Stimulated activated naive CD8-positive, alpha-beta T cell treated with anti-CD3 and anti-CD28 coated beads, Interleukin-15, Interleukin-2, amounts not matched to agents 100 U/mL and 50 U/mL, for 24 hours (primary cell): ENCODE results near the gene NOTCH2.
"Not testable (repeated sequence)": the region's sequence is repeated elsewhere in the genome, so short reads cannot be mapped to it uniquely, and the experiment has no call there.

Source experiments
- ATAC-seq: fragments of 150-1000 bp; cut with Tn5 transposase; one replicate; pipeline ENCODE4 v1.10.0; 2021
- DNase-seq: peaks from one replicate; pipeline ENCODE4 v3.0.0; 2021

Gene NOTCH2

DNA sequence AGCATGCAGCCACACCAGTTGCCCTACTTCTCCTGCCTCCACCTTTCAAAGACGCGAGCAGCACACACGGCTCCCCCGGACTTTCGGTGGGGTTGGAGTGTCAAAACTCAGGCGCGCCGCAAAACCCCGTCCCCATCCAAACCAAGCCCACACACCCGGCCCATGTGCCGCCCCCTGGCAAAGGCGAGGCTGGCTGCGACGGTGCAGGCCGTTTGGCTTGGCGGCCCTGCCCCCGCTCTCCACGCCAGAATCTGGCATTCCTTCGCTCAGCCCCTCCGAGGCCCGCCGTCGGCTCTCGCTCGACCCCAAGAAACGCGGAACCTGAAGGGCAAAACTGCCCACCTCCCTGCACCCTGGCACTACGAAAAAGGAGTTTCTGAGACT is 787 bp downstream of the NOTCH2 start:
- not testable (repeated sequence) for ATAC-seq
- DNase-seq, result peak; percentile 35

DNA sequence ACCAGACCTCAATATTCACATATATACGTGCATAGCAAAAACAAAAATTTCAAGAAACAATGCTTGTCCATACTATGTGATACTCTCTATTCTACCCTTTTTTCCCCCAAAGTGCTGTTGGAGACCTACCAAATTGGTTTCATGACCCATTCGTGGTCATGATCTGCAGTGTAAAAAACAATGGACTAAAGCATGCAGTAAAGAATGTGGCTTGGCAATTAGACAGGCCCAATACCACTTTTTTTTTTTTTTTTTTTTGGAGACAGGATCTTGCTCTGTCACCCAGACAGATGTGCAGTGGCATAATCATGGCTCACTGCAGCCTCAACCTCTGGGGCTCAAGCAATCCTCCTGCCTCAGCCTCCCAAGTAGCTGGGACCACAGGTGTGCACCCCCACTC is 21.3 kb downstream of the NOTCH2 start:
- not testable (repeated sequence) for DNase-seq, ATAC-seq

DNA sequence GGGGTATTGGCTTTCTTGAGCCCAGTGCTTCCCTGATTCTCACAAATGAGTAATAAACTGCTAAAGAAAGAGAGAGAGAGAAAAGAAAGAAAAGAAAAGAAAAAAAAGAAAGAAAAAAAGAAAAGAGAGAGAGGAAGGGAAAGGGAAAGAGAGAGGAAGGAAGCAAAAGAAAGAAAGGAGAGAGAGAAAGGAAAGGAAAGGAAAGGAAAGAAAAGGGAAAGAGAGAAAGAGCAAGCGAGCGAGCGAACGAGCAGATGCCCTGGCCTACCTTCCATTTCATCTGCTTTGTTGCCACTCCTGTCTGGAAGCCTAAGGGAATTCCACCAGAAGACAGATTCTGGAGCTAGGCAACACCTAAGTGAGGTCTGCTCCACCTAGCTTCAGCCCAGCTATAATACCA is 27.7 kb downstream of the NOTCH2 start:
- DNase-seq, ATAC-seq: not testable (repeated sequence)

DNA sequence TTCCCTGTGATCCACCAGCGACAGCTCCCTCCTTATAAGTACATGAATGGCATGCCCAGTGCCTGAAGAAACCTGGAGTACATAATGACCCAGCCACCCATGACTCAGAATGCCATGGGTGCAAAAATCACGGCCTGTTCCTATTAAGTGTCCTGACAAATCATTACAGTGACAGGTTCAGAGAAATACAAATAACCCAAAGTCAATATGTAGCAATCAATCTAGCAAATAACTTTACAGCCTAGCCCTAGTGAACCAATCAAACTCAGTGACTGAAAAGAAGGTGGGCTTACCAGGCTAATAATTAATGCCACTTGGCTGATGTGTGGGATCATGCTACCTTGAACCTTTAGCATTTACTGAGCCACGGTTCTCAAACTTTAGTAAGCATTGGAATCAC is 37.2 kb downstream of the NOTCH2 start:
- ATAC-seq, DNase-seq: not testable (repeated sequence)

DNA sequence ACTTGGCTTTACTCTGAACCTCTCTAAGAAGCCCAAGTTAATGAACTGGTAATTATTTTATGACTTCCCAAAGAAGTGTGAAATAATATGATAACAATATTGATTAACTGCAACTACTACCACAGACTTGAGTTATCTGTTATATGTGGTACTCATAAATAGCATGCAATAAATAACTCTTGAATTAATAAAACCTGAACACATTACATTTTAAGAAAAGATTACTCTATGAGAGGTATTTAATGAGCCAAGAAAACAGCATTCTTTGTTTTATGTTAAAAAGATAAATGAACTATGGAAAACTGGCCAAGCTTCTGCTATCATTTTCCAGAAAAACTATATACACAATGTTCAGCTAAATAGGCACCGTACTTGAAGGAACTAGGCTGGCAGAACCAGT is 45.7 kb downstream of the NOTCH2 start:
- DNase-seq, ATAC-seq: not testable (repeated sequence)

DNA sequence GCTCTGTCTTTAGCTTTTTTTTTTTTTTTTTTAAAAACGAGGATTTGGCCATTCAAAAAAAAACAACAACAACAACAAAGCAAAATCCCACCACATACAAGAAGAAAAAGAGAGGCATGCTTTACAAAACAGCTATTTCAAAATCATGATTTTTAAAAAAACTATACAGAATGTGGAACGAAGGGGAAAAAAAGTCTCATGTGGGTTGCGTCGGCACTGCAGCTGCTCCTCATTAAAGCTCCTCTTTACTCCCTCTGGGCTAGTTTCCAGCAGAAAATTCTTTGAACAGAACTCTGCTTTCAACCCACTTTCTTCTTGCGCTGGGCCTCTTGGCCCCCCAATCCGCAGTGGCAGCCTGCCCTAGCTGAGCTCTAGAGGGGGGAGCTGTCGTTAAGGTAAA is 54.5 kb downstream of the NOTCH2 start:
- not testable (repeated sequence) for ATAC-seq, DNase-seq

DNA sequence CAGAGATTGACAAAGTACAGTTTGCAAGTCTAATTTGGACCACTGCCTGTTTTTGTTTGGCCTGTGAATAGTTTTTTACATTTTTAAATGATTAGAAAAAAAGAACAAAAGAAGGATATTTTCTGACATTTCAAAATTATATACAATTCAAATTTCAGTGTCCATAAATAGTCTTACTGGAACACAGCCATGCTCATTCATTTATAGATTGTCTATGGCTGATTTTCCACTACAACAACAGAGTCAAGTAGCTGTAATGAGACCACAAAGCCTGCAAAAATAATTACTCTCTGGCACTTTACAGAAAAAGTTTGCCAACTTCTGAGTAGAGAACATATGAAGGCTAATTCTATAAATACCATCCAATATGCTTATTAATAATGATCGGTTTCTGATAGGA is 61.1 kb downstream of the NOTCH2 start:
- not testable (repeated sequence) for DNase-seq, ATAC-seq

DNA sequence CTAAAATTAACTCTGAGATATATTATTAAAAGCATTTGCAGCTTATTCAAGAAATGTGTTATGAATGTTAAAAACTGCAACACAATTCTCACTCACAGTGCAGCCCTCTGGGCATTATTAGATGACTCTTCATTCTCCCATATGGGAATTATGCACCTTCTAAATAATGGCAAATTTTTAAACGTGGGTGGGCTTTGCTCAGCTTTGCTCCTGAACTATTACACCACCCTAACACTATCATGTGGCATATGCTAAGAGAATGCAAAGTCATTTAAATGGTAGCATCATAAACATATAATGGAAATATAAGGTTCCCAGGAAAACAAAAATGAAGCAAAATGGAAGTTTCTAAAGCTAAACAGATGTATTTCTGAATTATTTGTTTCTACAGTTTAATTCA is 61.6 kb downstream of the NOTCH2 start:
- not testable (repeated sequence) for ATAC-seq, DNase-seq

DNA sequence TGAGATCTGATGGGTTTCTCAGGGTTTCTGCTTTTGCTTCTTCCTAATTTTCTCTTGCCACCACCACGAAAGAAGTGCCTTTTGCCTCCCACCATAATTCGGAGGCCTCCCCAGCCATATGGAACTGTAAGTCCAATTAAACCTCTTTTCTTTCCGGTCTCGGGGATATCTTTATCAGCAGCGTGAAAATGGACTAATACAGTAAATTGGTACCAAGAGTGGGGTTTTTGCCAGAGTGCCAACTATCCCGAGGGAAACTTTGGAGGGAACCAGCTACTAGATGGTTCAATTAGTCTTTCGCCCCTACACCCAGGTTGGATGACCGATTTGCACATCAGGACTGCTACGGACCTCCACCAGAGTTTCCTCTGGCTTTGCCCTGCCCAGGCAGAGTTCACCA is 68.4 kb downstream of the NOTCH2 start:
- DNase-seq, ATAC-seq: not testable (repeated sequence)

DNA sequence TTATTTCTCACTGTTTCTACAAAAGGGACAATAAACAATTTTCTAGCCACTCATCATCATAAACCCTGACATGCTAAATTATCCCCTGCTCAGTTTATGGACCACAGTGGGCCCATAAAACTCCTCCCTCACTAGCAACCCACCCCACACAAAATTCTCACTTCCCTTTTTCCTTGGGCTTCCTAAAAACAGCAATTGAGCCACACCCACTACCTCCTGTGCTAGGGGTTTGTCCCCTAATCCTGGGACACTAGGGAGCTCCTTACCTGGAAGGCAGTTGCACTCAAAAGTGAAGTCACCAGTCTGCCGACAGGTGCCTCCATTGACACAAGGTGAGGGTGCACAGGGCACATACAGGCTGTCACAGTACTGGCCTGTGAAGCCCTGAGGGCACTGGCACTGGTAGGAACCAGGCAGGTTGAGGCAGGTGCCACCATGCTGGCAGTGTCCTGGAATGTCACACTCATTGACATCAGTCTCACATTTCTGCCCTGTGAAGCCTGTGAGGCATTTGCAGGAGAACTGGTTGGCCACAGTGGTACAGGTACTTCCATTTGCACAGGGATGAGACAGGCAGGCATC is 72.6 kb downstream of the NOTCH2 start:
- not testable (repeated sequence) for DNase-seq, ATAC-seq

DNA sequence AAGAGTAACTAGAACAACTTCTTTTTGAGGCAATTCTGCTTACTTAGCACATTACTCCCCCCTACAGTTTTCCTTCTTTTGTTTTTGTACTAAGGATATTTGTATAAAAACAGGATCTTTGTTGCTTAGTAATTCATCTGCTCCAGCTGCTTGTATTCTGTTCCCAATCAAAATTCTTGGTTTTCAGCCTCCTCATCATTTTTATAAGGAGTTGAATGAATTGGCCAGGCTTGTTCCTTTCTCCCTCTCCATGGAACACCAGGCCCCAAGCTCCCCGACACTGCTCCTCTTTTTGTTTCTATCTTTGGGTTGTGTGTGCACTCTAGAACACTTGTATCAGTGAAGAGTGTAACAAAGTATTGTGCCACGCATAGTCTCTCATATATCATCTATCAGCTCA is 73.5 kb downstream of the NOTCH2 start:
- not testable (repeated sequence) for DNase-seq, ATAC-seq

DNA sequence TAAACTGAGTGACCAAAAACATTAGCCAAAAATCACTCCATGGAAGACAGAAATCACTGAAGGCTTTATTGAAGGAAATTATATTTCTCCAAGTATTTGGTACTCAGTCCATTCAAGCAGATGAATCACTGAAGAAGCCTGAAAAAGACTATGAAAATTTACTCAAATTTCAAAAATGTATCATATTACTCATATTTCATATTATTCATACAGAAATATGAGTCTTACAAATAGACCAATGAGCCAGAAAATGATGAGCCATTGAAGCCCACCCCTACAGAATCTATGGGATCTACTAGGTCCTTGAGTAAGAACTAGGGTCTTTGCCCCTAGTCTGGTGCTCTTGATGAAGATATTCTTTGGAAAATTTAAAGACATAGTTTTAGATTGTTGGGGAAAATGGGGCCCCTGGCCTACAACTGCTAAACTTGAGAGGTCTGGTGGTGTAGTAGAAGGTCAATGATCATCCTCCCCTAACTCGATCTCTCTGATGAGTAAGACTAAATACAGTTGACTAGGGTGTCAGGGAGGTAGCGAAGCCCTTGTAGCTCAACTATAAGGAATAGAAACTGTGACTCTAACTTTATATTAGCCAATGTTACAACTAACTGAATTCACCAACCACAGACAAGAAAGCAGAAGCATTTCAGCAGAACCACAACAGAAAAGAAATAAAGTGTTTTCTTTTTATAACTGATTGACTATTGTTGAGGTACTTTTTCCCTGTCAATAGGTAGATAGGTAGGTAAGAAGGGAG is 81.0 kb downstream of the NOTCH2 start:
- DNase-seq, result peak; percentile 10

DNA sequence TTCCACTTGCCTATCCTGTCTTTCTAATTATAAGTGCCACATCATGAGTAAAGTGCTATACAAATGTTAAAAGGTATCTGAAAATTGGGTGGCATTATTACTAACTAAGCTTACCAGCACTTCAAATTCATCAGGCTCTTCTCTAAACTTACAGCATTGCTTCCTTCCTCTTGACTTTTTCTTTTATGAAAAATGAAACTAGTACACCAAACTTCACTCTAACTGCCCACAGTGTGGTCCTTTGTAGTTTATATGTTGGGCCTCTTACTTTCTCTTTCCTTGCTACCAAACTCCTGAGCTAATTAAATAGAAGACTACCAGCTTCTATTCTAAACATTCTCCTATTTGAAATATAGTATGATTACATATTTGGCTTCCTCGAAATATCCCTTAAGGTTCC is 81.8 kb downstream of the NOTCH2 start:
- ATAC-seq (peak; percentile 58), DNase-seq (no peak)

More for the DNA sequence above, 81.0 kb downstream of the NOTCH2 start:
- ATAC-seq, result peak; percentile 86

DNA sequence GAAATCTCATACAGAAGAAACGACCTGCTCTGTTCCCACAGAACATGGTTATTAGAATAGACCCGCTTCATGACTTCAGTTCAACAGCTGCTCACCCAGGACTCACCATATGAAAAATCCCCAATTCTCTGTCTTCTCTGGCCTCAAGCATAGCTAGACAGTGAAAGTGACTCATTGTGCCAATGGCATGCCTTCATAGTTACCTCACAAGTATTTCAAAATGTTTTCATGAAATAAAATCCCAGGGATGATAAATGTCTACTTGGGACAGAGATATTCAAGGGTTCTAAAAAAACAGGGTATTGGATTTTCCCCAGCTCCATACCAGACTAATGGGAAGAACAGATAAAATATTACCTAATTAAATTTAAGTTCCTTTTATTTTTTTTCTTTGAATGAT is 82.3 kb downstream of the NOTCH2 start:
- DNase-seq (no peak), ATAC-seq (peak; percentile 80)

DNA sequence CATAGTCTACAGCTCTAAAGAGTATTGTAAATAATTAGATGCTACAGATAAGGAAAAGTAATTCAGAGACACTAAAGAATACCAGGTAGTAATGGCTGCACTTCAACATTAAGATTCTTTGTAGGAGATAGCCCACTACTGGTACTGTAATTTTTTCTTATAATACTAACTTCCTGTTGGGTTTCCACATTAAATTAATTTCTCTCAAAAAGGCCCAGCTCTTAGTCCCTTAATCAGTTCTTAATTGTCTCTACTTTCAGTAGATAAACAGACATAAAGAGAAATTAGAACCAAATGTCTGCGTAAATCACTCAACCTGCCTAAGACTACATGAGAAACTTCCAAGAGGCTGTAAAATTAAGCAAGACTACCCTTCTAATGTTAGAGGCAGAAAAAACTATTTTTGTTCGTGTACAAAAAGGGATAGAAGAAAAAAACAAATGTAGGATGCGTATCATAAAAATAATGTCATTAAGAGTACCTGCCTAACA is 83.4 kb downstream of the NOTCH2 start:
- ATAC-seq (no peak), DNase-seq (no peak)

DNA sequence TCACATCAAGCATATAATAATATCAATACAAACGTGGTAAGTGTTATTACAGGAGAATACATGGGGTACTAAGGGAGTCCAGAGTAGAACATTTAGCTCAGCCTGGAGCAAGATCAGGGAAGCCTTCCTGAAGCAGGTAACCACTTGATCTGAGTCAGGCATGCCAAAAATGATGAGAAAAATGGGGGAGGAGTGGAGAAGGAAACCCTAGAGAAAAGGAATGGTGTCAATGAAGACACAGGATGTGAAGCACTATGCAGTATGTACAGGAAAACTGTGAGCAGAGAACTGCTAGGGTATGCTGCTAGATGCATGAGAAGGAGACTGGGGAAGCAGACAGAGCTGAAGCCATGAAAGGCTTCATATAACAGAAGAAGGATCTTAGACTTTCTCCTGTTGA is 84.7 kb downstream of the NOTCH2 start:
- ATAC-seq, result no peak
- DNase-seq, result no peak

DNA sequence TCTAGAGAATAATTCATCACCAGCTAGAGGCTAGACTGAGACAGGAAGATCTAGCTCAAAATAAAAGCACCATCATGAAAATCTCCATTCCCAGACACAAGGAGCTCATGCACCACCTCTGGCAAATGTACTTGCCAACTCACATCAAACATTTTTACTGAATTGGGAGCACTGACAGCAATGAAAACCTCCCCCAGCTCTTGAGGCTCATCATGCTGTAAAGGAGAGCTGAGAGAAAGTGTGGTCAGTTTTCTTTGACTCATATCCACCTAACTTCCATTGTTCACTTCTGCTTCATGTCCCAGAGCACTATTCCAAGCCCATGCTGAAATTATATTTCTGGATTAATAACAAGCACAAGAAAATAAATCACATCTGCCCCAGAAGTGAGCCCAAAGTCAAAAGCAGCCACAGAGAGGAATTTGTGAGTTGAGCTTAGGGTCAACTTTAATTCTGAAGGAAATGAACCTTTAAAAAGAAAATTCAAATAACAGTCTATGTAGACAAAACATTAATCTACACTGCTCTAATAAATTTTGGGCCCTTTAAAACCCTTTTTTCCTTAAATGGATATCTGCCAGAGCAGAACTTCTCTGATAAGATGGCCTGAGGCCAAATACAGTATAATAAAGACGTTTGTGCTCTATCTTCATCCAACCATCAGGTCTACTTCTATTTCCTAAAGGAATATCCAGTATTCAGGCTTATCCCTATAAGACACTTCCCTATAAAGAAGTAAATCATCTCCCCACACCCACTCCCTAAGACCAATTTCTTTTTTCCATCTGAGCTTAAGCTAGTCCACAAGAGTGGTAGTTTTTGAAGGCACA is 87.3 kb downstream of the NOTCH2 start:
- ATAC-seq, result no peak
- DNase-seq, result no peak

DNA sequence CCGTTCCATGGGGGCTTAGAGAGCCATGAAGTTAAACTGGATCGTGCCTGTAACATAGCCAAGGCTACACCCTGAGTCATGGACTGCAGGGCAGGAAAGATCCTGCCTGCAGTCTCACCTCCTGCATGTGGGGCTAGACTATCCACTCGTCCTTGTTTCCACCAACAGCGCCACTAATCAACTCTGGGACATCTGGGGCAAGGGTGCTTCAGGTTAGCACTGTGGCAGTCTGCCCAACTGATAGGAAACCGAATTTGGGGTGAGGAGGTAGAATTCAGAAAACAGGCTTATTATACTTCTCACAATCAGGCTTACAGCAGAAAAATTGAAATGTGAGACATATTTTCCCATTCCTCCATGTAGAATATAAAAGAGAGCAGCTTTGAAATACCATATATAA is 88.0 kb downstream of the NOTCH2 start:
- no peak for ATAC-seq
- DNase-seq, result no peak

DNA sequence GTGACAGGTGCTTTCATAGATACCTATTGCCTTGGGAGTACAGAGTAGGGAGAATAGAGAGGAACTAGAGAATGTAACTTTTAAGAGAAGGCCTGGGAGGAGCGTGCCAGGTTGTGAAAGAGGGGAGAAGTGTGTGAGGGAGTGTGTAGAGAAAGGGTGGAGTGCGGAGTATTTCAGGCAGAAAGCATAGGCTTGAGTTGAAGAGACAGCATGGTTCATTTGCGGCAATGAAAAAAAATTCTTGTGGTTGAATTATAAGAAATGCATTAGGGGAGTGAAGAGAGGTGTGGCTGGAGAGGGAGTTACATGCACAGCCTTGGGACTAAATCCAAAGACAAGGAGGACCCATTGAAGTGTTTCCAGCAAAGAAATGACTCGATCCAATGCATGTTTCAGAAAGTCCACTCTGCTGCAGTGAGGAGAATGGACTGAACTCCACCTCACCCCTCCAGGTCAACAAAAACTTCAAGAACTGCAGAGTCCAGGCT is 91.4 kb downstream of the NOTCH2 start:
- no peak for DNase-seq
- ATAC-seq, result no peak

DNA sequence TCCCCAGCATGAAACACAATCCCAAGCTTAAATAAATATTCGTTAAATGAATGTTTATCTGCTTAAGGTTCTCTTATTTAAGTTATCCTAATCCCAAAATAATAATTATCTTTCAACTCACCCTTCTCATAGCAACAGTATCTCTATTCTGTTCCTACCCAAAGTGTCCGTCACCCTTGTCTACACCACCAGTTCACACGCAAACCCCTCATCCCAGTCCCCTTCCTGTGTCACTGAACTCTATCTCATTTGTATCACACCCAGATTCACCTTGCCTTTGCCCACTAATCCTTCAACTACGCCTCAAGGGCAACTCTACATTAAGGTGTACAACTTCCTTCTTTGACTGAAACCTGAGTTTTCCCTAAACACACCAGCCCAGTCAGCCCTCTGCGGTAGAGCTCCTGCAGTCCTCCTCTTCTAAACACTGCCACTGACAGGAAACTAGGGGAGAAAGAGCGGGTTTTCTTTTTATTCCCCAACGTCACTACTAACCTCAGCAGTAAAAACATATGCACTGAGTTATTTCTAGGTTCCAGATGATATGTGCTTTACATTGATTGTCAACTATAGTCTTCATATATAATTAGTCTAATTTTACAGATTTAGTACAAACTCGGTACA is 92.2 kb downstream of the NOTCH2 start:
- not testable (repeated sequence) for ATAC-seq

DNA sequence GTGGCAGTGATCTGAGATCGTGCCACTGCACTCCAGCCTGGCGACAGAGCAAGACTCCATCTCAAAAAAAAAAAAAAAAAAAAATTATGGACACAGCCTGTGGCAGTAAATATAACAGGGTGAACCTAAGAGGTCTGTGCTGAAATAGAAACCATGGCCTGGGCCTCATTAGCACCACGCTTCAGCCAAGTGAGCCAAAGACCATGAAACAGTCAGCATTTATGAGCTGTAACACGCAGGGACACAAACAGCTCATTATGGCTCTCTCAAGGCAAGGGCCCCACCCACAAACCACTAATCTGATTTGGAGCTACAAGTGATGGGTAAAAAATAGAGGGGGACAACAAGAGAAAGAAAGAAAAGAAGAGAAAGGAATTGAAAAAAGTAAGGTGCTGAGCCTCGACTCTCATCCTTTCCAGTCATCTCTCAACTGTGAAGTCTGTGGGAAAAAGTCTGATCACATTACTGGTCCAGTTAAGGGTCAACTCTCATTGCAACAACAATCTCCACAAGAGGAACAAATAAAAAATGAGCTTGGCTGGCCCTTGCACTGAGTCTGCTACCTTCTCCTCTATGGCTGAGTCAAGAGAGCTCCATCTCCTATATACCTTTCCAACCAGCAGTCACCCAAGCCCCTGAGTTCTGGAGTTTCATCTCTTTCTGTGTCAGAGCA is 93.7 kb downstream of the NOTCH2 start:
- not testable (repeated sequence) for DNase-seq, ATAC-seq

More for the DNA sequence above, 92.2 kb downstream of the NOTCH2 start:
- DNase-seq, result not testable (repeated sequence)
